PC-9 (cell line): ENCODE results near the gene HADH. TPM values are rescaled to one million over a fixed set of nuclear protein-coding genes. Genes with fewer than 3 reads are reported as not detected.

ENCODE experiments used
- BruUV-seq: library from RNA; stranded (reverse); fragments of 400-500 nt; replicated peaks from 2 replicates; lab custom pipeline; 2021; lab: Mats Ljungman, UMichigan
- CTCF ChIA-PET: fragments of 300-600 bp; sonication (Branson Sonifier 250); formaldehyde crosslinking; loops from one replicate; lab custom pipeline; 2022; ENCODE audit warnings: antibody characterized with exemption; lab: Charles Lee
- POLR2A ChIA-PET: fragments of 300-600 bp; sonication (Branson Sonifier 250); formaldehyde crosslinking; loops from one replicate; lab custom pipeline; 2022; ENCODE audit warnings: antibody characterized with exemption; ENCODE audit not compliant: unreplicated experiment; lab: Charles Lee
- DNase-seq, 2 experiments: peaks; one replicate each; pipeline versions ENCODE4 v3.0.0 to v3.0.0-alpha.2; 2015 to 2022; ENCODE audit warnings: mixed read lengths in 1 of 2
- H2AFZ ChIP-seq: fragments of 200-600 bp; sonication (generic); 2 replicates; pipeline ENCODE4 v1.8.1; 2017; ENCODE audit warnings: antibody characterized with exemption
- H3F3A ChIP-seq: fragments of 200-600 bp; sonication (generic); 2 replicates; pipeline ENCODE4 v1.8.1; 2017; ENCODE audit warnings: antibody characterized with exemption, mild to moderate bottlenecking, low read depth; ENCODE audit not compliant: insufficient read depth
- H3K27ac ChIP-seq: fragments of 200-600 bp; sonication (generic); 2 replicates; pipeline ENCODE4 v1.6.1; 2016; ENCODE audit warnings: mixed run types
- H3K27me3 ChIP-seq: fragments of 200-600 bp; sonication (generic); 2 replicates; pipeline ENCODE4 v1.6.1; 2016; ENCODE audit warnings: low read depth, mixed run types; ENCODE audit not compliant: insufficient read depth
- H3K36me3 ChIP-seq: fragments of 200-600 bp; sonication (generic); 2 replicates; pipeline ENCODE4 v1.6.1; 2016; ENCODE audit warnings: low read depth, mixed run types
- H3K4me1 ChIP-seq: fragments of 200-600 bp; sonication (generic); replicated peaks from 2 replicates; pipeline ENCODE4 v1.6.1; 2016; ENCODE audit warnings: mixed run types; ENCODE audit not compliant: insufficient read depth
- H3K4me2 ChIP-seq: fragments of 200-600 bp; sonication (generic); 2 replicates; pipeline ENCODE4 v1.6.1; 2017; ENCODE audit warnings: mixed run types
- H3K4me3 ChIP-seq: fragments of 200-600 bp; sonication (generic); 2 replicates; pipeline ENCODE4 v1.6.1; 2016; ENCODE audit warnings: mixed run types
- H3K79me2 ChIP-seq: fragments of 200-600 bp; sonication (generic); 2 replicates; pipeline ENCODE4 v1.6.1; 2017; ENCODE audit warnings: low read depth, mixed run types
- H3K9me2 ChIP-seq: fragments of 200-600 bp; sonication (generic); 2 replicates; pipeline ENCODE4 v1.8.1; 2017; ENCODE audit warnings: mild to moderate bottlenecking; ENCODE audit not compliant: insufficient read depth
- H3K9me3 ChIP-seq: fragments of 200-600 bp; sonication (generic); 2 replicates; pipeline ENCODE4 v1.8.1; 2016; ENCODE audit warnings: low read depth; ENCODE audit not compliant: insufficient read depth
- H4K20me1 ChIP-seq: fragments of 200-600 bp; sonication (generic); 2 replicates; pipeline ENCODE4 v1.8.1; 2017; ENCODE audit not compliant: insufficient read depth
- CTCF ChIP-seq: fragments of 200-600 bp; sonication (generic); conservative IDR thresholded peaks from 2 replicates; pipeline ENCODE4 v1.6.1; 2017; ENCODE audit warnings: mixed run types, antibody characterized with exemption, mild to moderate bottlenecking, moderate library complexity
- EZH2 ChIP-seq: fragments of 200-600 bp; sonication (generic); IDR thresholded peaks from 2 replicates; pipeline ENCODE4 v1.8.0; 2017; ENCODE audit warnings: antibody characterized with exemption, low read depth
- intact Hi-C: fragments of 100-400 bp; cut with micrococcal nuclease; formaldehyde crosslinking; loops from one replicate; pipeline ENCODE4 v1.10.0; 2022; ENCODE audit not compliant: unreplicated experiment
- total RNA-seq: library from RNA; stranded (reverse); gene quantifications from 2 replicates; pipeline ENCODE4 v1.2.3, GENCODE V29; 2021

HADH gene
- total RNA-seq, 1 experiment from 2014 or later = 45.0 TPM

GRCh38 chr4:107970063-107970798 is 19.5 kb upstream of the HADH start:
- Histone ChIP-seq H3K4me2 (no peak overlapping the region), H3K27ac (no peak overlapping the region), H3K9me2 (no peaks in the 10 kb centered on the region), H3K4me1 (no peaks in the 10 kb centered on the region), H4K20me1 (no peaks in the 10 kb centered on the region), H3K36me3 (no peaks in the 10 kb centered on the region), H3K79me2 (no peaks in the 10 kb centered on the region), H3K9me3 (no peaks in the 10 kb centered on the region), H3K4me3 (no peak overlapping the region), H2AFZ (no peak overlapping the region), H3F3A (no peaks in the 10 kb centered on the region), H3K27me3 (no peaks in the 10 kb centered on the region)
- intact Hi-C loops = no loop called here
- no peak for DNase-seq
- no TSS peak for BruUV-seq
- ChIA-PET CTCF (no interaction called here), POLR2A (no interaction called here)
- TF ChIP-seq EZH2 (no peak), CTCF (no peak)

GRCh38 chr4:107972605-107973004 is 17.1 kb upstream of the HADH start:
- no peaks in the 10 kb centered on the region for H3K27me3 ChIP-seq
- H3K9me3 ChIP-seq = no peaks in the 10 kb centered on the region
- H3K4me1 ChIP-seq = no peaks in the 10 kb centered on the region
- H4K20me1 ChIP-seq = no peaks in the 10 kb centered on the region
- H3K9me2 ChIP-seq = no peaks in the 10 kb centered on the region
- H3K27ac ChIP-seq = no peak overlapping the region
- no peaks in the 10 kb centered on the region for H3F3A ChIP-seq
- ChIA-PET POLR2A (no interaction called here), CTCF (no interaction called here)
- H3K4me2 ChIP-seq = no peak overlapping the region
- H3K36me3 ChIP-seq = no peaks in the 10 kb centered on the region
- H2AFZ ChIP-seq = no peak overlapping the region
- DNase-seq = no peak
- intact Hi-C loops = no loop called here
- H3K79me2 ChIP-seq = no peaks in the 10 kb centered on the region
- no peak overlapping the region for H3K4me3 ChIP-seq
- TF ChIP-seq EZH2 (no peak), CTCF (no peak)
- BruUV-seq = no TSS peak

GRCh38 chr4:107974523-107974922 is 15.2 kb upstream of the HADH start:
- Histone ChIP-seq H3K36me3 (no peaks in the 10 kb centered on the region), H3F3A (no peaks in the 10 kb centered on the region), H4K20me1 (no peaks in the 10 kb centered on the region), H3K27ac (no peak overlapping the region), H3K27me3 (no peaks in the 10 kb centered on the region), H3K9me3 (no peaks in the 10 kb centered on the region), H2AFZ (no peak overlapping the region), H3K9me2 (no peaks in the 10 kb centered on the region), H3K4me1 (no peaks in the 10 kb centered on the region), H3K4me3 (no peak overlapping the region), H3K79me2 (no peaks in the 10 kb centered on the region), H3K4me2 (no peak overlapping the region)
- intact Hi-C loops = no loop called here
- no peak for TF ChIP-seq CTCF
- no peak for TF ChIP-seq EZH2
- DNase-seq = no peak
- ChIA-PET POLR2A (no interaction called here), CTCF (no interaction called here)
- BruUV-seq = no TSS peak
